DND-41 (cell line): Measurements from ENCODE around the gene PDE4D.

ENCODE experiments used
- EZH2 ChIP-seq: IDR thresholded peaks from 3 replicates; pipeline ENCODE4 v1.6.1; 2012; ENCODE audit warnings: borderline replicate concordance, low read depth, mild to moderate bottlenecking, moderate library complexity, low read length, inconsistent platforms; ENCODE audit not compliant: severe bottlenecking
- TF ChIP-seq, protein P1 (sequence below): IDR thresholded peaks from 2 replicates; pipeline ENCODE4 v1.5.1; 2012; ENCODE audit warnings: borderline replicate concordance, low read length, moderate library complexity, mild to moderate bottlenecking; ENCODE audit not compliant: poor library complexity, severe bottlenecking; ENCODE audit errors: extremely low read depth

GRCh38 chr5:59042201-59043055 is 851.1 kb downstream of the PDE4D start:
- TF ChIP-seq, protein P1, sequence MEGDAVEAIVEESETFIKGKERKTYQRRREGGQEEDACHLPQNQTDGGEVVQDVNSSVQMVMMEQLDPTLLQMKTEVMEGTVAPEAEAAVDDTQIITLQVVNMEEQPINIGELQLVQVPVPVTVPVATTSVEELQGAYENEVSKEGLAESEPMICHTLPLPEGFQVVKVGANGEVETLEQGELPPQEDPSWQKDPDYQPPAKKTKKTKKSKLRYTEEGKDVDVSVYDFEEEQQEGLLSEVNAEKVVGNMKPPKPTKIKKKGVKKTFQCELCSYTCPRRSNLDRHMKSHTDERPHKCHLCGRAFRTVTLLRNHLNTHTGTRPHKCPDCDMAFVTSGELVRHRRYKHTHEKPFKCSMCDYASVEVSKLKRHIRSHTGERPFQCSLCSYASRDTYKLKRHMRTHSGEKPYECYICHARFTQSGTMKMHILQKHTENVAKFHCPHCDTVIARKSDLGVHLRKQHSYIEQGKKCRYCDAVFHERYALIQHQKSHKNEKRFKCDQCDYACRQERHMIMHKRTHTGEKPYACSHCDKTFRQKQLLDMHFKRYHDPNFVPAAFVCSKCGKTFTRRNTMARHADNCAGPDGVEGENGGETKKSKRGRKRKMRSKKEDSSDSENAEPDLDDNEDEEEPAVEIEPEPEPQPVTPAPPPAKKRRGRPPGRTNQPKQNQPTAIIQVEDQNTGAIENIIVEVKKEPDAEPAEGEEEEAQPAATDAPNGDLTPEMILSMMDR: no peak
- no peak for TF ChIP-seq EZH2
